NCI-H1105 treated with DMSO at 0.1 percent for 48 hours (cell line): ENCODE measurements around the gene ZSCAN20.

Experiments
- DNase-seq: peaks from one replicate; lab custom pipeline; 2025; lab: John Stamatoyannopoulos, UW

ZSCAN20 gene

GRCh38 chr1:33443705-33444180 is 28.7 kb upstream of the ZSCAN20 start:
- DNase-seq: no peak

GRCh38 chr1:33445108-33445507 is 27.3 kb upstream of the ZSCAN20 start:
- no peak for DNase-seq

GRCh38 chr1:33446590-33446989 is 25.9 kb upstream of the ZSCAN20 start:
- no peak for DNase-seq

- DNase-seq: no peak
These were observed 17.7 kb upstream of the ZSCAN20 start for GRCh38 chr1:33454646-33455282.

- DNase-seq: peak; percentile 62
These were observed 16.6 kb upstream of the ZSCAN20 start for GRCh38 chr1:33455539-33456501.

GRCh38 chr1:33456502-33456886 is 16.0 kb upstream of the ZSCAN20 start:
- DNase-seq: no peak

GRCh38 chr1:33459691-33460090 is 12.8 kb upstream of the ZSCAN20 start:
- DNase-seq: no peak

GRCh38 chr1:33460144-33460543 is 12.3 kb upstream of the ZSCAN20 start:
- DNase-seq: no peak

GRCh38 chr1:33460947-33461629 is 11.4 kb upstream of the ZSCAN20 start:
- DNase-seq: no peak

- no peak for DNase-seq
These were observed 9.9 kb upstream of the ZSCAN20 start for GRCh38 chr1:33462405-33463164.

- no peak for DNase-seq
These were observed 7.9 kb upstream of the ZSCAN20 start for GRCh38 chr1:33464552-33464951.

GRCh38 chr1:33465316-33465715 is 7.1 kb upstream of the ZSCAN20 start:
- DNase-seq: no peak

GRCh38 chr1:33466159-33466558 is 6.3 kb upstream of the ZSCAN20 start:
- no peak for DNase-seq

GRCh38 chr1:33468011-33468410 is 4.4 kb upstream of the ZSCAN20 start:
- DNase-seq: no peak

GRCh38 chr1:33468531-33468930 is 3.9 kb upstream of the ZSCAN20 start:
- no peak for DNase-seq

- DNase-seq: no peak
These were observed 3.5 kb upstream of the ZSCAN20 start for GRCh38 chr1:33468967-33469366.

GRCh38 chr1:33469691-33470090 is 2.8 kb upstream of the ZSCAN20 start:
- no peak for DNase-seq

GRCh38 chr1:33470495-33471012 is 1.9 kb upstream of the ZSCAN20 start:
- peak; percentile 91 for DNase-seq

GRCh38 chr1:33471416-33471815 is 1.0 kb upstream of the ZSCAN20 start:
- no peak for DNase-seq

- no peak for DNase-seq
These were observed 1.5 kb downstream of the ZSCAN20 start for GRCh38 chr1:33473900-33474299.

GRCh38 chr1:33477451-33477850 is 5.0 kb downstream of the ZSCAN20 start:
- no peak for DNase-seq

GRCh38 chr1:33482412-33482811 is 10.0 kb downstream of the ZSCAN20 start:
- DNase-seq: no peak
